Medulla oblongata (tissue), 1 donor: ENCODE data around the gene SP140L.
A peak's percentile ranks its signal among the peaks of the same experiment; 100 is the strongest.
"Not testable (repeated sequence)": the region's sequence is repeated elsewhere in the genome, so short reads cannot be mapped to it uniquely, and the experiment has no call there.

Experiments
- DNase-seq: peaks from one replicate; pipeline ENCODE4 v3.0.0-alpha.2; 2015; ENCODE audit errors: extremely low spot score

Gene SP140L

GRCh38 chr2:230323385-230324106 lies 3.4 kb upstream of the SP140L start:
- no peak for DNase-seq

GRCh38 chr2:230324503-230324902 lies 2.5 kb upstream of the SP140L start:
- no peak for DNase-seq

- no peak for DNase-seq
Measured at GRCh38 chr2:230325316-230326243, 1.4 kb upstream of the SP140L start.

GRCh38 chr2:230327418-230328154 lies 593 bp downstream of the SP140L start:
- peak; percentile 19 for DNase-seq

- DNase-seq = no peak
Measured at GRCh38 chr2:230328155-230328458, 1.1 kb downstream of the SP140L start.

- DNase-seq = peak; percentile 30
Measured at GRCh38 chr2:230329946-230330605, 3.1 kb downstream of the SP140L start.

- no peak for DNase-seq
Measured at GRCh38 chr2:230330725-230331124, 3.7 kb downstream of the SP140L start.

- no peak for DNase-seq
Measured at GRCh38 chr2:230335461-230335863, 8.5 kb downstream of the SP140L start.

- no peak for DNase-seq
Measured at GRCh38 chr2:230335864-230336506, 9.0 kb downstream of the SP140L start.

- not testable (repeated sequence) for DNase-seq
Measured at GRCh38 chr2:230341936-230342528, 15.0 kb downstream of the SP140L start.

GRCh38 chr2:230343041-230343624 lies 16.1 kb downstream of the SP140L start:
- DNase-seq = not testable (repeated sequence)

- DNase-seq = no peak
Measured at GRCh38 chr2:230343747-230344146, 16.8 kb downstream of the SP140L start.

GRCh38 chr2:230346465-230346864 lies 19.5 kb downstream of the SP140L start:
- no peak for DNase-seq

- DNase-seq = no peak
Measured at GRCh38 chr2:230346921-230347533, 20.0 kb downstream of the SP140L start.

- no peak for DNase-seq
Measured at GRCh38 chr2:230347659-230348305, 20.8 kb downstream of the SP140L start.

- DNase-seq = no peak
Measured at GRCh38 chr2:230348787-230349186, 21.8 kb downstream of the SP140L start.

GRCh38 chr2:230356084-230356483 lies 29.1 kb downstream of the SP140L start:
- no peak for DNase-seq

GRCh38 chr2:230358305-230358704 lies 31.3 kb downstream of the SP140L start:
- DNase-seq = no peak

- no peak for DNase-seq
Measured at GRCh38 chr2:230360028-230360427, 33.0 kb downstream of the SP140L start.
